HepG2 (cell line): ENCODE measurements around the gene CCDC142. TPM values are rescaled to one million over a fixed set of nuclear protein-coding genes. Genes with fewer than 3 reads are reported as not detected.

Source experiments
- ARID2 ChIP-seq: sonication (generic); formaldehyde crosslinking; IDR thresholded peaks from 2 replicates; pipeline ENCODE4 v1.8.1; 2022; ENCODE audit warnings: mild to moderate bottlenecking, missing genetic modification reagents, borderline replicate concordance
- DNMT1 ChIP-seq: sonication (generic); formaldehyde crosslinking; IDR thresholded peaks from 2 replicates; pipeline ENCODE4 v1.5.1; 2020; ENCODE audit warnings: mild to moderate bottlenecking, missing genetic modification reagents
- ETV6 ChIP-seq: sonication (generic); formaldehyde crosslinking; conservative IDR thresholded peaks from 2 replicates; pipeline ENCODE4 v1.4.0; 2020; ENCODE audit warnings: missing genetic modification reagents
- FLYWCH1 ChIP-seq: sonication (generic); formaldehyde crosslinking; IDR thresholded peaks from 2 replicates; pipeline ENCODE4 v1.8.1; 2023; ENCODE audit warnings: mild to moderate bottlenecking, missing genetic modification reagents
- KDM5B ChIP-seq: sonication (generic); formaldehyde crosslinking; IDR thresholded peaks from 2 replicates; pipeline ENCODE4 v1.4.0; 2020; ENCODE audit warnings: missing genetic modification reagents, mild to moderate bottlenecking, borderline replicate concordance
- LCORL ChIP-seq, 2 experiments: fragments of 450-650 bp in 1 of 2; sonication (generic) in 1 of 2; formaldehyde crosslinking in 1 of 2; IDR thresholded peaks; 2 replicates each; pipeline versions ENCODE4 v1.5.0 to v1.6.1; 2017 to 2020; ENCODE audit warnings: antibody characterized with exemption in 1 of 2, missing genetic modification reagents in 1 of 2
- PBX3 ChIP-seq: sonication (generic); formaldehyde crosslinking; IDR thresholded peaks from 2 replicates; pipeline ENCODE4 v1.8.1; 2023; ENCODE audit warnings: missing genetic modification reagents, inconsistent platforms, borderline replicate concordance
- SMYD3 ChIP-seq: sonication (generic); formaldehyde crosslinking; IDR thresholded peaks from 2 replicates; pipeline ENCODE4 v1.8.1; 2023; ENCODE audit warnings: mild to moderate bottlenecking, missing genetic modification reagents
- ZBTB7B ChIP-seq: sonication (generic); formaldehyde crosslinking; IDR thresholded peaks from 2 replicates; pipeline ENCODE4 v1.4.0; 2020; ENCODE audit warnings: missing genetic modification reagents
- ZNF329 ChIP-seq: sonication (generic); formaldehyde crosslinking; IDR thresholded peaks from 2 replicates; pipeline ENCODE4 v1.9.0; 2021; ENCODE audit warnings: low read depth, mild to moderate bottlenecking, missing genetic modification reagents
- polyA plus RNA-seq, 8 experiments: library from polyadenylated mRNA; depleted of rRNA in 3 of 8; stranded (reverse) in 7 of 8; unstranded in 1 of 8; fragments of >200 nt; fragmentation: Illumina TruSeq in 4 of 8; extraction: Trizol in 4 of 8; gene quantifications; 2 replicates each; pipeline versions ENCODE4 v1.2.1 to v1.2.3, GENCODE V29; 2011 to 2016; ENCODE audit warnings: low read depth in 4 of 8, missing spikeins in 1 of 8, mixed read lengths in 1 of 8; ENCODE audit not compliant: insufficient read depth in 1 of 8
- total RNA-seq, 5 experiments: library from RNA; depleted of rRNA; stranded (reverse); fragments of >200 nt; fragmentation: Illumina TruSeq; extraction: Trizol; gene quantifications; 2 replicates each; pipeline ENCODE4 v1.2.3, GENCODE V29; 2016; ENCODE audit warnings: low read depth in 1 of 5
- TF ChIP-seq, protein P1 (sequence below): sonication (generic); formaldehyde crosslinking; conservative IDR thresholded peaks from 2 replicates; pipeline ENCODE4 v1.4.0; 2020; ENCODE audit warnings: missing genetic modification reagents
- TF ChIP-seq, protein P2 (sequence below): IDR thresholded peaks from 2 replicates; pipeline ENCODE4 v1.6.1; 2016; ENCODE audit warnings: low read depth, missing genetic modification reagents, missing compliant biosample characterization
- TF ChIP-seq, protein P3 (sequence below): sonication (generic); formaldehyde crosslinking; IDR thresholded peaks from 2 replicates; pipeline ENCODE4 v1.5.0; 2020; ENCODE audit warnings: mild to moderate bottlenecking, missing genetic modification reagents
- TF ChIP-seq, protein P4 (sequence below): sonication (generic); formaldehyde crosslinking; IDR thresholded peaks from 2 replicates; pipeline ENCODE4 v1.5.0; 2020; ENCODE audit warnings: mild to moderate bottlenecking, low read depth, missing genetic modification reagents, borderline replicate concordance
- TF ChIP-seq, protein P5 (sequence below): sonication (generic); formaldehyde crosslinking; conservative IDR thresholded peaks from 2 replicates; pipeline ENCODE4 v1.4.0; 2020; ENCODE audit warnings: missing genetic modification reagents

Gene CCDC142
- total and polyA plus RNA-seq, 2 of the 13 experiments (the other 11 are each of a cell fraction or from before 2014, with no cell fraction given) = 14.7 to 30.4 TPM

- TF ChIP-seq, protein P1, sequence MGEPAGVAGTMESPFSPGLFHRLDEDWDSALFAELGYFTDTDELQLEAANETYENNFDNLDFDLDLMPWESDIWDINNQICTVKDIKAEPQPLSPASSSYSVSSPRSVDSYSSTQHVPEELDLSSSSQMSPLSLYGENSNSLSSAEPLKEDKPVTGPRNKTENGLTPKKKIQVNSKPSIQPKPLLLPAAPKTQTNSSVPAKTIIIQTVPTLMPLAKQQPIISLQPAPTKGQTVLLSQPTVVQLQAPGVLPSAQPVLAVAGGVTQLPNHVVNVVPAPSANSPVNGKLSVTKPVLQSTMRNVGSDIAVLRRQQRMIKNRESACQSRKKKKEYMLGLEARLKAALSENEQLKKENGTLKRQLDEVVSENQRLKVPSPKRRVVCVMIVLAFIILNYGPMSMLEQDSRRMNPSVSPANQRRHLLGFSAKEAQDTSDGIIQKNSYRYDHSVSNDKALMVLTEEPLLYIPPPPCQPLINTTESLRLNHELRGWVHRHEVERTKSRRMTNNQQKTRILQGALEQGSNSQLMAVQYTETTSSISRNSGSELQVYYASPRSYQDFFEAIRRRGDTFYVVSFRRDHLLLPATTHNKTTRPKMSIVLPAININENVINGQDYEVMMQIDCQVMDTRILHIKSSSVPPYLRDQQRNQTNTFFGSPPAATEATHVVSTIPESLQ = no peak
- TF ChIP-seq SMYD3 (CRISPR knock-in tag) (no peak), ETV6 (CRISPR knock-in tag) (no peak), DNMT1 (CRISPR knock-in tag) (no peak), LCORL (IDR thresholded peaks at IDR 0.05) (no peak), LCORL (CRISPR knock-in tag; IDR thresholded peaks at IDR 0.05) (peak; percentile 8; the same call in 1 of the 2 replicates), ZNF329 (CRISPR knock-in tag) (no peak), ARID2 (CRISPR knock-in tag) (peak; percentile 71), FLYWCH1 (no peak), ZBTB7B (CRISPR knock-in tag) (no peak), PBX3 (no peak; the same call in 1 of the 2 replicates), KDM5B (CRISPR knock-in tag) (peak; percentile 66; the same call in 1 of the 2 replicates)
- TF ChIP-seq, protein P2, sequence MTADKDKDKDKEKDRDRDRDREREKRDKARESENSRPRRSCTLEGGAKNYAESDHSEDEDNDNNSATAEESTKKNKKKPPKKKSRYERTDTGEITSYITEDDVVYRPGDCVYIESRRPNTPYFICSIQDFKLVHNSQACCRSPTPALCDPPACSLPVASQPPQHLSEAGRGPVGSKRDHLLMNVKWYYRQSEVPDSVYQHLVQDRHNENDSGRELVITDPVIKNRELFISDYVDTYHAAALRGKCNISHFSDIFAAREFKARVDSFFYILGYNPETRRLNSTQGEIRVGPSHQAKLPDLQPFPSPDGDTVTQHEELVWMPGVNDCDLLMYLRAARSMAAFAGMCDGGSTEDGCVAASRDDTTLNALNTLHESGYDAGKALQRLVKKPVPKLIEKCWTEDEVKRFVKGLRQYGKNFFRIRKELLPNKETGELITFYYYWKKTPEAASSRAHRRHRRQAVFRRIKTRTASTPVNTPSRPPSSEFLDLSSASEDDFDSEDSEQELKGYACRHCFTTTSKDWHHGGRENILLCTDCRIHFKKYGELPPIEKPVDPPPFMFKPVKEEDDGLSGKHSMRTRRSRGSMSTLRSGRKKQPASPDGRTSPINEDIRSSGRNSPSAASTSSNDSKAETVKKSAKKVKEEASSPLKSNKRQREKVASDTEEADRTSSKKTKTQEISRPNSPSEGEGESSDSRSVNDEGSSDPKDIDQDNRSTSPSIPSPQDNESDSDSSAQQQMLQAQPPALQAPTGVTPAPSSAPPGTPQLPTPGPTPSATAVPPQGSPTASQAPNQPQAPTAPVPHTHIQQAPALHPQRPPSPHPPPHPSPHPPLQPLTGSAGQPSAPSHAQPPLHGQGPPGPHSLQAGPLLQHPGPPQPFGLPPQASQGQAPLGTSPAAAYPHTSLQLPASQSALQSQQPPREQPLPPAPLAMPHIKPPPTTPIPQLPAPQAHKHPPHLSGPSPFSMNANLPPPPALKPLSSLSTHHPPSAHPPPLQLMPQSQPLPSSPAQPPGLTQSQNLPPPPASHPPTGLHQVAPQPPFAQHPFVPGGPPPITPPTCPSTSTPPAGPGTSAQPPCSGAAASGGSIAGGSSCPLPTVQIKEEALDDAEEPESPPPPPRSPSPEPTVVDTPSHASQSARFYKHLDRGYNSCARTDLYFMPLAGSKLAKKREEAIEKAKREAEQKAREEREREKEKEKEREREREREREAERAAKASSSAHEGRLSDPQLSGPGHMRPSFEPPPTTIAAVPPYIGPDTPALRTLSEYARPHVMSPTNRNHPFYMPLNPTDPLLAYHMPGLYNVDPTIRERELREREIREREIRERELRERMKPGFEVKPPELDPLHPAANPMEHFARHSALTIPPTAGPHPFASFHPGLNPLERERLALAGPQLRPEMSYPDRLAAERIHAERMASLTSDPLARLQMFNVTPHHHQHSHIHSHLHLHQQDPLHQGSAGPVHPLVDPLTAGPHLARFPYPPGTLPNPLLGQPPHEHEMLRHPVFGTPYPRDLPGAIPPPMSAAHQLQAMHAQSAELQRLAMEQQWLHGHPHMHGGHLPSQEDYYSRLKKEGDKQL (CRISPR knock-in tag) = no peak
- TF ChIP-seq, protein P3, sequence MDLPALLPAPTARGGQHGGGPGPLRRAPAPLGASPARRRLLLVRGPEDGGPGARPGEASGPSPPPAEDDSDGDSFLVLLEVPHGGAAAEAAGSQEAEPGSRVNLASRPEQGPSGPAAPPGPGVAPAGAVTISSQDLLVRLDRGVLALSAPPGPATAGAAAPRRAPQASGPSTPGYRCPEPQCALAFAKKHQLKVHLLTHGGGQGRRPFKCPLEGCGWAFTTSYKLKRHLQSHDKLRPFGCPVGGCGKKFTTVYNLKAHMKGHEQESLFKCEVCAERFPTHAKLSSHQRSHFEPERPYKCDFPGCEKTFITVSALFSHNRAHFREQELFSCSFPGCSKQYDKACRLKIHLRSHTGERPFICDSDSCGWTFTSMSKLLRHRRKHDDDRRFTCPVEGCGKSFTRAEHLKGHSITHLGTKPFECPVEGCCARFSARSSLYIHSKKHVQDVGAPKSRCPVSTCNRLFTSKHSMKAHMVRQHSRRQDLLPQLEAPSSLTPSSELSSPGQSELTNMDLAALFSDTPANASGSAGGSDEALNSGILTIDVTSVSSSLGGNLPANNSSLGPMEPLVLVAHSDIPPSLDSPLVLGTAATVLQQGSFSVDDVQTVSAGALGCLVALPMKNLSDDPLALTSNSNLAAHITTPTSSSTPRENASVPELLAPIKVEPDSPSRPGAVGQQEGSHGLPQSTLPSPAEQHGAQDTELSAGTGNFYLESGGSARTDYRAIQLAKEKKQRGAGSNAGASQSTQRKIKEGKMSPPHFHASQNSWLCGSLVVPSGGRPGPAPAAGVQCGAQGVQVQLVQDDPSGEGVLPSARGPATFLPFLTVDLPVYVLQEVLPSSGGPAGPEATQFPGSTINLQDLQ (CRISPR knock-in tag) = no peak
- TF ChIP-seq, protein P4, sequence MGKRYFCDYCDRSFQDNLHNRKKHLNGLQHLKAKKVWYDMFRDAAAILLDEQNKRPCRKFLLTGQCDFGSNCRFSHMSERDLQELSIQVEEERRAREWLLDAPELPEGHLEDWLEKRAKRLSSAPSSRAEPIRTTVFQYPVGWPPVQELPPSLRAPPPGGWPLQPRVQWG = no peak
- TF ChIP-seq, protein P5, sequence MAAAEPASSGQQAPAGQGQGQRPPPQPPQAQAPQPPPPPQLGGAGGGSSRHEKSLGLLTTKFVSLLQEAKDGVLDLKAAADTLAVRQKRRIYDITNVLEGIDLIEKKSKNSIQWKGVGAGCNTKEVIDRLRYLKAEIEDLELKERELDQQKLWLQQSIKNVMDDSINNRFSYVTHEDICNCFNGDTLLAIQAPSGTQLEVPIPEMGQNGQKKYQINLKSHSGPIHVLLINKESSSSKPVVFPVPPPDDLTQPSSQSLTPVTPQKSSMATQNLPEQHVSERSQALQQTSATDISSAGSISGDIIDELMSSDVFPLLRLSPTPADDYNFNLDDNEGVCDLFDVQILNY = no peak
These were observed 24.5 kb downstream of the CCDC142 start, which contains the start of gene WBP1 (continued) for GRCh38 chr2:74458132-74458937.
